HepG2 (cell line): Measurements from ENCODE around the gene UNC5A. TPM values are rescaled to one million over a fixed set of nuclear protein-coding genes. Genes with fewer than 3 reads are reported as not detected.

ENCODE experiments used
- ATAC-seq: fragments of 200-7000 bp; cut with Tn5 transposase; 3 replicates; pipeline ENCODE4 v1.9.1; 2020; ENCODE audit warnings: mild to moderate bottlenecking, moderate library complexity
- BruUV-seq: library from RNA; stranded (reverse); fragments of 400-500 nt; replicated peaks from 2 replicates; lab custom pipeline; 2021; lab: Mats Ljungman, UMichigan
- CTCF ChIA-PET: fragments of 300-600 bp; formaldehyde crosslinking; extraction: SDS; loops from one replicate; lab custom pipeline; 2021; ENCODE audit warnings: low total read pairs, inconsistent platforms, low intra/inter-chr PET ratio; lab: Yijun Ruan, JAX
- POLR2A ChIA-PET: fragments of 350-600 bp; sonication (Branson Sonifier 250); formaldehyde crosslinking; loops from one replicate; lab custom pipeline; 2020; ENCODE audit warnings: antibody characterized with exemption, inconsistent platforms; lab: Yijun Ruan, JAX
- DNase-seq: peaks from one replicate; pipeline ENCODE4 v3.0.0-alpha.2; 2015; ENCODE audit warnings: low spot score
- FAIRE-seq: peaks from 3 replicates; lab custom pipeline; 2011; peaks lifted over from hg19 to GRCh38; lab: Jason Lieb, UNC
- H2AFZ ChIP-seq: one replicate; pipeline ENCODE4 v1.6.1; 2011; ENCODE audit warnings: low read length, inconsistent platforms
- H3K27ac ChIP-seq: fragments of 300-600 bp; 3 replicates; pipeline ENCODE4 v1.8.0; 2011; ENCODE audit warnings: mixed run types, mild to moderate bottlenecking, mixed read lengths, low read length, inconsistent platforms; ENCODE audit not compliant: insufficient read depth; ENCODE audit errors: extremely low read length
- H3K27me3 ChIP-seq, 2 experiments: fragments of 200-600 bp in 1 of 2; 2 replicates in 1 of 2; 3 replicates in 1 of 2; pipeline versions ENCODE4 v1.6.0 to v1.8.0; 2011; ENCODE audit warnings: low read length in 2 of 2, mild to moderate bottlenecking in 2 of 2, moderate library complexity in 2 of 2, inconsistent platforms in 1 of 2; ENCODE audit not compliant: insufficient read depth in 2 of 2, control insufficient read depth in 1 of 2
- H3K36me3 ChIP-seq, 2 experiments: fragments of 200-600 bp in 1 of 2; replicated peaks in 1 of 2; 2 replicates in 1 of 2; 3 replicates in 1 of 2; pipeline versions ENCODE4 v1.5.1 to v1.8.0; 2011; ENCODE audit warnings: low read length in 2 of 2, inconsistent platforms in 1 of 2; ENCODE audit not compliant: insufficient read depth in 2 of 2, control insufficient read depth in 1 of 2
- H3K4me1 ChIP-seq: 2 replicates; pipeline ENCODE4 v1.5.1; 2012; ENCODE audit warnings: low read length, inconsistent platforms; ENCODE audit not compliant: insufficient read depth
- H3K4me2 ChIP-seq: 2 replicates; pipeline ENCODE4 v1.6.0; 2011; ENCODE audit warnings: low read depth, low read length, inconsistent platforms
- H3K4me3 ChIP-seq, 3 experiments: fragments of 200-600 bp in 1 of 3; sonication (generic), shearing (Covaris generic) in 1 of 3; replicated peaks in 1 of 3; 2 replicates each; pipeline ENCODE4 v1.5.1; 2011 to 2016; ENCODE audit warnings: low read length in 3 of 3, inconsistent platforms in 2 of 3, low read depth in 2 of 3, mild to moderate bottlenecking in 2 of 3, control low read depth in 1 of 3, mixed read lengths in 1 of 3; ENCODE audit not compliant: insufficient read depth in 1 of 3
- H3K79me2 ChIP-seq: one replicate; pipeline ENCODE4 v1.6.1; 2011; ENCODE audit warnings: low read length, inconsistent platforms; ENCODE audit not compliant: insufficient read depth
- H3K9ac ChIP-seq: 2 replicates; pipeline ENCODE4 v1.6.0; 2011; ENCODE audit warnings: mild to moderate bottlenecking, low read depth, low read length, inconsistent platforms; ENCODE audit not compliant: insufficient read depth
- H3K9me3 ChIP-seq: 2 replicates; pipeline ENCODE4 v1.5.1; 2012; ENCODE audit warnings: mild to moderate bottlenecking, low read length
- H4K20me1 ChIP-seq: 2 replicates; pipeline ENCODE4 v1.6.0; 2011; ENCODE audit warnings: inconsistent platforms, mild to moderate bottlenecking, low read length, moderate library complexity; ENCODE audit not compliant: insufficient read depth
- ARHGAP35 ChIP-seq: sonication (generic); formaldehyde crosslinking; IDR thresholded peaks from 2 replicates; pipeline ENCODE4 v1.9.0; 2022; ENCODE audit warnings: mild to moderate bottlenecking, inconsistent platforms, moderate library complexity, missing genetic modification reagents, borderline replicate concordance
- ATRX ChIP-seq: sonication (generic); formaldehyde crosslinking; IDR thresholded peaks from 2 replicates; pipeline ENCODE4 v1.4.0; 2020; ENCODE audit warnings: missing genetic modification reagents, borderline replicate concordance
- CREB3 ChIP-seq: sonication (generic); formaldehyde crosslinking; IDR thresholded peaks from 2 replicates; pipeline ENCODE4 v1.5.0; 2020; ENCODE audit warnings: missing genetic modification reagents
- EHMT2 ChIP-seq: fragments of 200-600 bp; sonication (generic); IDR thresholded peaks from 2 replicates; pipeline ENCODE4 v1.7.0; 2017; ENCODE audit warnings: antibody characterized with exemption, low read depth, low read length, borderline replicate concordance
- PLSCR1 ChIP-seq: sonication (generic); formaldehyde crosslinking; IDR thresholded peaks from 2 replicates; pipeline ENCODE4 v1.5.0; 2020; ENCODE audit warnings: missing genetic modification reagents, mild to moderate bottlenecking, borderline replicate concordance
- RFXAP ChIP-seq: sonication (generic); formaldehyde crosslinking; IDR thresholded peaks from 2 replicates; pipeline ENCODE4 v1.4.0; 2020; ENCODE audit warnings: missing genetic modification reagents, borderline replicate concordance
- TEF ChIP-seq: sonication (generic); formaldehyde crosslinking; IDR thresholded peaks from 2 replicates; pipeline ENCODE4 v1.5.0; 2020; ENCODE audit warnings: missing genetic modification reagents
- ZSCAN12 ChIP-seq: sonication (generic); formaldehyde crosslinking; IDR thresholded peaks from 2 replicates; pipeline ENCODE4 v1.9.0; 2021; ENCODE audit warnings: mild to moderate bottlenecking, missing genetic modification reagents
- ZSCAN21 ChIP-seq: sonication (generic); formaldehyde crosslinking; IDR thresholded peaks from 2 replicates; pipeline ENCODE4 v1.8.0; 2022; ENCODE audit warnings: mild to moderate bottlenecking, missing genetic modification reagents, moderate library complexity, borderline replicate concordance
- ZSCAN31 ChIP-seq: sonication (generic); formaldehyde crosslinking; IDR thresholded peaks from 2 replicates; pipeline ENCODE4 v1.5.0; 2020; ENCODE audit warnings: low read depth, mild to moderate bottlenecking, missing genetic modification reagents
- WGBS: methylation state at CpG from one replicate; pipeline ENCODE4 v1.1.6; 2017; ENCODE audit warnings: low lambda C conversion rate; 5-methylcytosine and 5-hydroxymethylcytosine counted together
- in situ Hi-C: cut with HindIII; loops from 2 replicates; pipeline ENCODE4 v1.10.0; 2017; ENCODE audit warnings: low pct_unique_long_range_greater_than_20kb; ENCODE audit not compliant: extremely low pct_ligation_motif_present
- intact Hi-C: fragments of 100-400 bp; cut with micrococcal nuclease; formaldehyde crosslinking; loops from one replicate; pipeline ENCODE4 v1.10.0; 2022; ENCODE audit not compliant: unreplicated experiment
- polyA plus RNA-seq, 8 experiments: library from polyadenylated mRNA; depleted of rRNA in 3 of 8; stranded (reverse) in 7 of 8; unstranded in 1 of 8; fragments of >200 nt; fragmentation: Illumina TruSeq in 4 of 8; extraction: Trizol in 4 of 8; gene quantifications; 2 replicates each; pipeline versions ENCODE4 v1.2.1 to v1.2.3, GENCODE V29; 2011 to 2016; ENCODE audit warnings: low read depth in 4 of 8, missing spikeins in 1 of 8, mixed read lengths in 1 of 8; ENCODE audit not compliant: insufficient read depth in 1 of 8
- total RNA-seq, 5 experiments: library from RNA; depleted of rRNA; stranded (reverse); fragments of >200 nt; fragmentation: Illumina TruSeq; extraction: Trizol; gene quantifications; 2 replicates each; pipeline ENCODE4 v1.2.3, GENCODE V29; 2016; ENCODE audit warnings: low read depth in 1 of 5

Gene UNC5A
- total and polyA plus RNA-seq, 2 of the 13 experiments (the other 11 are each of a cell fraction or from before 2014, with no cell fraction given): not detected

- CTCF ChIA-PET: no interaction called here
- no peaks in the 10 kb centered on the region for H4K20me1 ChIP-seq
- no peaks in the 10 kb centered on the region for H3K27me3 ChIP-seq
- ATAC-seq (no peak), DNase-seq (no peak), FAIRE-seq (no peak)
- intact Hi-C loops (no loop called here), in situ Hi-C loops (no loop called here)
- H3K36me3 ChIP-seq: peaks cover 26 to 49% of the 10 kb centered on the region in 2 experiments
- TF ChIP-seq ZSCAN12: no peak
- BruUV-seq: no TSS peak
- H3K4me1 ChIP-seq: peaks cover 19% of the 10 kb centered on the region
- no peak overlapping the region for H3K27ac ChIP-seq
- no peak overlapping the region for H3K4me2 ChIP-seq
- no peak overlapping the region for H2AFZ ChIP-seq
- H3K4me3 ChIP-seq: no peak overlapping the region
- H3K9ac ChIP-seq: no peak overlapping the region
- WGBS: 93% methylated on average over 3 of the region's 3 CpGs
- POLR2A ChIA-PET: no interaction called here
- H3K79me2 ChIP-seq: no peaks in the 10 kb centered on the region
- no peaks in the 10 kb centered on the region for H3K9me3 ChIP-seq
These were observed 93.9 kb downstream of the UNC5A start for GRCh38 chr5:176904276-176904675.

DNA sequence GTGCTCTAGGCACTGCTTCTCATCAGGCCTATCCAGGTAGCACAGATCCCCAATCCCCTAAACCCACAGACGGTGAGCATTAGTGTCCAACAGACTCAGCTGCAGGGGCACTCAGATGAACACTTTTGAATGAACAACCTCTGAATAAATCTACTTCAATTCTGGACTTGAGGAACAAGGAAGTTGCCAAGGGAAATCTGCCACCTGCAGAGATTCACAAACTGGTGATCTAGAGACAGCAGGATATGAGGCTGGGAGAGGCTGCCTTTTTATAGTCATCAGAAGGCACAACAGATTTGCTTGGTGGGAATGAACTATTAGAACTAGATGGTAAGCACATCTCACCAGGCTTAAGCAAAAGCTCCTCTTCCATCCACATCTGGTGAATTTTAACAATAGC lies 95.8 kb downstream of the UNC5A start:
- 100% methylated on average over 1 of the region's 1 CpG for WGBS
- Histone ChIP-seq H3K9ac (no peak overlapping the region), H3K9me3 (no peaks in the 10 kb centered on the region), H3K4me2 (no peak overlapping the region)
- intact Hi-C loops: no loop called here
- TF ChIP-seq ARHGAP35 (CRISPR knock-in tag) (no peak), ZSCAN31 (CRISPR knock-in tag) (no peak), ATRX (no peak), ZSCAN21 (CRISPR knock-in tag) (no peak), PLSCR1 (CRISPR knock-in tag) (no peak), TEF (CRISPR knock-in tag) (no peak), RFXAP (no peak), EHMT2 (no peak), CREB3 (CRISPR knock-in tag) (no peak)
- TF ChIP-seq, all 625 proteins: peak for 0
- POLR2A ChIA-PET: no interaction called here
- H3K36me3 ChIP-seq: peaks cover 28 to 49% of the 10 kb centered on the region in 2 experiments
- H3K4me1 ChIP-seq: peaks cover 19% of the 10 kb centered on the region
- H4K20me1 ChIP-seq: no peaks in the 10 kb centered on the region
- DNase-seq (no peak), FAIRE-seq (no peak), ATAC-seq (no peak)
- H3K27ac ChIP-seq: no peak overlapping the region
- no TSS peak for BruUV-seq
- no peaks in the 10 kb centered on the region for H3K27me3 ChIP-seq
- no peaks in the 10 kb centered on the region for H3K79me2 ChIP-seq
- no peak overlapping the region for H2AFZ ChIP-seq
- CTCF ChIA-PET: no interaction called here
- H3K4me3 ChIP-seq: no peak overlapping the region
- in situ Hi-C loops: no loop called here
